H1 (cell line): ENCODE data around the gene OR6F1. TPM values are rescaled to one million over a fixed set of nuclear protein-coding genes. Genes with fewer than 3 reads are reported as not detected.

Experiments used
- CTCF ChIA-PET: fragments of 300-600 bp; sonication (Branson Sonifier 250); formaldehyde crosslinking; loops from one replicate; lab custom pipeline; 2021; ENCODE audit not compliant: partially characterized antibody; lab: Charles Lee
- POLR2A ChIA-PET: fragments of 300-600 bp; sonication (Branson Sonifier 250); formaldehyde crosslinking; loops from one replicate; lab custom pipeline; 2021; ENCODE audit warnings: inconsistent platforms; ENCODE audit not compliant: partially characterized antibody; lab: Charles Lee
- DNase-seq, 2 experiments: peaks; one replicate each; pipeline versions ENCODE4 v3.0.0 to v3.0.0-alpha.2; 2010 to 2022; ENCODE audit warnings: low spot score in 2 of 2, low read depth in 1 of 2, mixed read lengths in 1 of 2
- FAIRE-seq: peaks from 2 replicates; lab custom pipeline; 2011; peaks lifted over from hg19 to GRCh38; lab: Jason Lieb, UNC
- H2AFZ ChIP-seq: 2 replicates; pipeline ENCODE4 v1.8.1; 2012; ENCODE audit warnings: low read length, inconsistent platforms
- H2AK5ac ChIP-seq: 2 replicates; pipeline ENCODE4 v1.6.1; 2013; ENCODE audit warnings: low read depth, low read length
- H2BK120ac ChIP-seq: replicated peaks from 2 replicates; pipeline ENCODE3; 2013; ENCODE audit warnings: low read depth, low read length, inconsistent platforms
- H2BK12ac ChIP-seq: 2 replicates; pipeline ENCODE4 v1.6.1; 2013; ENCODE audit warnings: low read depth, low read length
- H2BK15ac ChIP-seq: 2 replicates; pipeline ENCODE4 v1.6.1; 2013; ENCODE audit warnings: low read length
- H2BK20ac ChIP-seq: 2 replicates; pipeline ENCODE4 v1.6.1; 2013; ENCODE audit warnings: low read length
- H2BK5ac ChIP-seq: 2 replicates; pipeline ENCODE4 v1.6.1; 2013; ENCODE audit warnings: low read depth, low read length
- H3K14ac ChIP-seq: 2 replicates; pipeline ENCODE4 v1.6.1; 2013; ENCODE audit warnings: inconsistent platforms; ENCODE audit not compliant: insufficient read length
- H3K18ac ChIP-seq: 2 replicates; pipeline ENCODE4 v1.6.1; 2013; ENCODE audit warnings: low read length; ENCODE audit errors: extremely low read depth
- H3K23ac ChIP-seq: 2 replicates; pipeline ENCODE4 v1.6.1; 2013; ENCODE audit warnings: inconsistent platforms; ENCODE audit not compliant: insufficient read length
- H3K23me2 ChIP-seq: 2 replicates; pipeline ENCODE4 v1.6.1; 2013; ENCODE audit warnings: low read depth, low read length
- H3K27ac ChIP-seq: 2 replicates; pipeline ENCODE4 v1.6.1; 2011; ENCODE audit warnings: low read depth, low read length, inconsistent platforms
- H3K27me3 ChIP-seq, 4 experiments: replicated peaks in 1 of 4; 1 replicate in 1 of 4; 2 replicates in 3 of 4; pipeline versions ENCODE4 v1.6.1 to v1.8.1; 2011 to 2013; ENCODE audit warnings: low read length in 3 of 4, mild to moderate bottlenecking in 3 of 4, inconsistent platforms in 2 of 4, mixed read lengths in 2 of 4, moderate library complexity in 1 of 4; ENCODE audit not compliant: control insufficient read depth in 3 of 4, insufficient read depth in 3 of 4; ENCODE audit errors: extremely low read depth in 1 of 4
- H3K36me3 ChIP-seq, 4 experiments: 2 replicates each; pipeline versions ENCODE4 v1.6.1 to v1.8.1; 2011 to 2013; ENCODE audit warnings: mild to moderate bottlenecking in 4 of 4, low read length in 3 of 4, moderate library complexity in 2 of 4, control low read depth in 1 of 4, inconsistent platforms in 1 of 4; ENCODE audit not compliant: insufficient read depth in 4 of 4, control insufficient read depth in 2 of 4
- H3K4ac ChIP-seq: replicated peaks from 2 replicates; pipeline ENCODE3; 2013; ENCODE audit warnings: low read length, low read depth, mixed read lengths, inconsistent platforms; ENCODE audit not compliant: insufficient read length
- H3K4me1 ChIP-seq, 4 experiments: replicated peaks in 1 of 4; 1 replicate in 1 of 4; 2 replicates in 3 of 4; pipeline versions ENCODE4 v1.6.1 to v1.8.1; 2011 to 2013; ENCODE audit warnings: low read length in 3 of 4, inconsistent platforms in 2 of 4, mixed read lengths in 1 of 4; ENCODE audit not compliant: insufficient read depth in 4 of 4, control insufficient read depth in 3 of 4
- H3K4me2 ChIP-seq, 2 experiments: 2 replicates each; pipeline versions ENCODE4 v1.6.1 to v1.8.1; 2011 to 2013; ENCODE audit warnings: low read depth in 2 of 2, low read length in 2 of 2, control low read depth in 1 of 2, inconsistent platforms in 1 of 2, mild to moderate bottlenecking in 1 of 2; ENCODE audit not compliant: insufficient read depth in 1 of 2
- H3K4me3 ChIP-seq, 4 experiments: fragments of 200-600, 300-600 bp in 1 of 4; sonication (generic), shearing (Covaris generic), sonication (Bioruptor Twin) in 1 of 4; 2 replicates each; pipeline versions ENCODE4 v1.5.1 to v1.8.1; 2011 to 2016; ENCODE audit warnings: low read length in 4 of 4, low read depth in 3 of 4, control low read depth in 2 of 4, inconsistent platforms in 2 of 4, mild to moderate bottlenecking in 2 of 4, mixed read lengths in 1 of 4, moderate library complexity in 1 of 4; ENCODE audit not compliant: insufficient read depth in 2 of 4; ENCODE audit errors: extremely low read depth in 1 of 4
- H3K56ac ChIP-seq: replicated peaks from 2 replicates; pipeline ENCODE3; 2013; ENCODE audit warnings: low read depth, mild to moderate bottlenecking, mixed read lengths, low read length, inconsistent platforms; ENCODE audit not compliant: insufficient read length
- H3K79me1 ChIP-seq: 2 replicates; pipeline ENCODE4 v1.6.1; 2013; ENCODE audit warnings: low read depth, low read length, control low read depth
- H3K79me2 ChIP-seq, 2 experiments: 2 replicates each; pipeline versions ENCODE4 v1.6.1 to v1.8.1; 2012 to 2013; ENCODE audit warnings: low read length in 2 of 2, mild to moderate bottlenecking in 2 of 2, inconsistent platforms in 1 of 2; ENCODE audit not compliant: insufficient read depth in 2 of 2, control insufficient read depth in 1 of 2
- H3K9ac ChIP-seq, 4 experiments: replicated peaks in 1 of 4; 1 replicate in 1 of 4; 2 replicates in 3 of 4; pipeline versions ENCODE4 v1.6.1 to v1.8.1; 2011 to 2013; ENCODE audit warnings: low read depth in 3 of 4, low read length in 3 of 4, control low read depth in 2 of 4, mild to moderate bottlenecking in 2 of 4, moderate library complexity in 2 of 4, inconsistent platforms in 1 of 4; ENCODE audit errors: extremely low read depth in 1 of 4
- H3K9me3 ChIP-seq, 2 experiments: 2 replicates each; pipeline versions ENCODE4 v1.6.1 to v1.8.1; 2012 to 2013; ENCODE audit warnings: mild to moderate bottlenecking in 2 of 2, moderate library complexity in 2 of 2, control low read depth in 1 of 2, inconsistent platforms in 1 of 2, low read depth in 1 of 2, low read length in 1 of 2, mixed read lengths in 1 of 2; ENCODE audit not compliant: insufficient read depth in 2 of 2
- H4K20me1 ChIP-seq, 2 experiments: replicated peaks in 1 of 2; 2 replicates each; pipeline versions ENCODE3 to v1.8.1; 2011 to 2013; ENCODE audit warnings: inconsistent platforms in 2 of 2, low read length in 2 of 2, mild to moderate bottlenecking in 1 of 2; ENCODE audit not compliant: insufficient read depth in 2 of 2, control insufficient read depth in 1 of 2
- H4K5ac ChIP-seq: 2 replicates; pipeline ENCODE4 v1.6.1; 2013; ENCODE audit warnings: low read length, low read depth, mixed read lengths, inconsistent platforms; ENCODE audit not compliant: insufficient read length
- H4K8ac ChIP-seq: 2 replicates; pipeline ENCODE4 v1.8.0; 2013; ENCODE audit warnings: mild to moderate bottlenecking, moderate library complexity, low read length, inconsistent platforms; ENCODE audit not compliant: insufficient read depth; ENCODE audit errors: extremely low read depth
- H4K91ac ChIP-seq: replicated peaks from 2 replicates; pipeline ENCODE3; 2013; ENCODE audit warnings: low read length, mixed read lengths, inconsistent platforms; ENCODE audit not compliant: insufficient read length
- BACH1 ChIP-seq: IDR thresholded peaks from 2 replicates; pipeline ENCODE4 v1.6.1; 2012; ENCODE audit warnings: low read length, improper control_type of control experiment
- CHD1 ChIP-seq: IDR thresholded peaks from 2 replicates; pipeline ENCODE4 v1.6.1; 2012; ENCODE audit warnings: low read depth, low read length, improper control_type of control experiment
- CTBP2 ChIP-seq: IDR thresholded peaks from 2 replicates; pipeline ENCODE4 v1.7.0; 2011; ENCODE audit warnings: borderline replicate concordance, mild to moderate bottlenecking, moderate library complexity, mixed read lengths, low read length; ENCODE audit not compliant: insufficient read depth, insufficient read length
- GTF2F1 ChIP-seq: IDR thresholded peaks from 2 replicates; pipeline ENCODE4 v1.6.1; 2012; ENCODE audit warnings: low read depth, low read length, improper control_type of control experiment, borderline replicate concordance
- HDAC6 ChIP-seq: IDR thresholded peaks from one replicate; pipeline ENCODE4 v1.7.1; 2012; ENCODE audit warnings: low read depth, mild to moderate bottlenecking, inconsistent platforms, low read length, moderate library complexity
- NANOG ChIP-seq: IDR thresholded peaks from 2 replicates; pipeline ENCODE4 v1.6.1; 2011; ENCODE audit warnings: low read length, low read depth, mild to moderate bottlenecking, inconsistent platforms; ENCODE audit not compliant: insufficient read depth, poor library complexity, severe bottlenecking
- POLR2A ChIP-seq, 2 experiments: IDR thresholded peaks; 1 replicate in 1 of 2; 2 replicates in 1 of 2; pipeline ENCODE4 v1.6.1; 2011; ENCODE audit warnings: low read depth in 2 of 2, low read length in 2 of 2, mild to moderate bottlenecking in 2 of 2; ENCODE audit errors: control extremely low read depth in 1 of 2
- RBBP5 ChIP-seq: IDR thresholded peaks from 2 replicates; pipeline ENCODE4 v1.7.1; 2012; ENCODE audit warnings: low read depth, mild to moderate bottlenecking, inconsistent platforms, low read length, moderate library complexity, borderline replicate concordance
- SP2 ChIP-seq: IDR thresholded peaks from 2 replicates; pipeline ENCODE4 v1.6.1; 2012; ENCODE audit warnings: mild to moderate bottlenecking, low read length, inconsistent platforms
- TBP ChIP-seq: IDR thresholded peaks from 2 replicates; pipeline ENCODE4 v1.6.1; 2011; ENCODE audit warnings: low read depth, low read length, improper control_type of control experiment
- YY1 ChIP-seq: IDR thresholded peaks from 2 replicates; pipeline ENCODE4 v1.6.1; 2011; ENCODE audit warnings: low read depth, mild to moderate bottlenecking, low read length
- WGBS, 2 experiments: shearing (Covaris generic) in 1 of 2; methylation state at CpG; one replicate each; pipeline versions ENCODE4 v1.1.6 to v1.1.7; 2013 to 2015; ENCODE audit warnings: low lambda C conversion rate in 2 of 2, mixed read lengths in 2 of 2, inconsistent platforms in 1 of 2, low coverage in 1 of 2, missing lambda C conversion rate in 1 of 2; ENCODE audit not compliant: insufficient replicate concordance in 2 of 2, insufficient coverage in 1 of 2, insufficient read length in 1 of 2; ENCODE audit errors: extremely low coverage in 1 of 2, missing lambda C conversion rate in 1 of 2; 5-methylcytosine and 5-hydroxymethylcytosine counted together
- polyA plus RNA-seq, 7 experiments: library from polyadenylated mRNA; depleted of rRNA in 3 of 7; stranded (reverse) in 5 of 7; unstranded in 2 of 7; fragments of >200 nt in 5 of 7; fragments of 200-250 nt in 2 of 7; gene quantifications; 1 replicate in 5 of 7; 2 replicates in 1 of 7; 4 replicates in 1 of 7; pipeline versions ENCODE4 v1.2.1 to v1.2.3, GENCODE V29; 2011 to 2013; ENCODE audit warnings: missing spikeins in 2 of 7, mixed read lengths in 2 of 7
- total RNA-seq: library from RNA; stranded (reverse); fragmentation: NEBNext Ultra II Directional; extraction: Animal tissue kit (Norgen Biotek cat#: 25700); gene quantifications from 2 replicates; pipeline ENCODE4 v1.2.1, GENCODE V29; 2021
- TF ChIP-seq, protein P1 (sequence below): IDR thresholded peaks from 2 replicates; pipeline ENCODE4 v1.6.1; 2012; ENCODE audit warnings: low read length, inconsistent platforms
- TF ChIP-seq, protein P2 (sequence below): IDR thresholded peaks from 2 replicates; pipeline ENCODE4 v1.6.1; 2012; ENCODE audit warnings: inconsistent platforms

OR6F1 gene
- total and polyA plus RNA-seq, 2 of the 8 experiments (the other 6 are each of a cell fraction or from before 2014, with no cell fraction given): not detected

GRCh38 chr1:247747616-247748015, 31.2 kb upstream of the OR6F1 start:
- no peak overlapping the region for H4K8ac ChIP-seq
- no peak overlapping the region for H2BK12ac ChIP-seq
- H3K4me3 ChIP-seq: no peak overlapping the region
- ChIA-PET CTCF (no interaction called here), POLR2A (no interaction called here)
- H3K56ac ChIP-seq: no peak overlapping the region
- H3K4ac ChIP-seq: no peak overlapping the region
- H3K27me3 ChIP-seq: no peaks in the 10 kb centered on the region
- no peaks in the 10 kb centered on the region for H3K36me3 ChIP-seq
- H4K20me1 ChIP-seq: no peaks in the 10 kb centered on the region
- no peak overlapping the region for H2AFZ ChIP-seq
- H2BK120ac ChIP-seq: no peak overlapping the region
- FAIRE-seq (no peak), DNase-seq (no peak)
- no peaks in the 10 kb centered on the region for H3K79me1 ChIP-seq
- H2BK15ac ChIP-seq: no peak overlapping the region
- no peak overlapping the region for H3K23ac ChIP-seq
- H2AK5ac ChIP-seq: no peak overlapping the region
- no peak overlapping the region for H2BK5ac ChIP-seq
- peaks cover 53 to 62% of the 10 kb centered on the region in 2 experiments for H3K9me3 ChIP-seq
- no peak overlapping the region for H4K5ac ChIP-seq
- no peak overlapping the region for H4K91ac ChIP-seq
- H3K23me2 ChIP-seq: no peaks in the 10 kb centered on the region
- H3K79me2 ChIP-seq: no peaks in the 10 kb centered on the region
- no peak overlapping the region for H2BK20ac ChIP-seq
- WGBS, 2 experiments: 92% methylated on average over 7 of the region's 7 CpGs; no CpG with 5 or more reads in 1 of the 2 experiments
- H3K9ac ChIP-seq: no peak overlapping the region
- no peak overlapping the region for H3K14ac ChIP-seq
- no peak overlapping the region for H3K4me2 ChIP-seq
- no peaks in the 10 kb centered on the region for H3K4me1 ChIP-seq
- no peak overlapping the region for H3K18ac ChIP-seq
- no peak overlapping the region for H3K27ac ChIP-seq
- TF ChIP-seq, protein P1, sequence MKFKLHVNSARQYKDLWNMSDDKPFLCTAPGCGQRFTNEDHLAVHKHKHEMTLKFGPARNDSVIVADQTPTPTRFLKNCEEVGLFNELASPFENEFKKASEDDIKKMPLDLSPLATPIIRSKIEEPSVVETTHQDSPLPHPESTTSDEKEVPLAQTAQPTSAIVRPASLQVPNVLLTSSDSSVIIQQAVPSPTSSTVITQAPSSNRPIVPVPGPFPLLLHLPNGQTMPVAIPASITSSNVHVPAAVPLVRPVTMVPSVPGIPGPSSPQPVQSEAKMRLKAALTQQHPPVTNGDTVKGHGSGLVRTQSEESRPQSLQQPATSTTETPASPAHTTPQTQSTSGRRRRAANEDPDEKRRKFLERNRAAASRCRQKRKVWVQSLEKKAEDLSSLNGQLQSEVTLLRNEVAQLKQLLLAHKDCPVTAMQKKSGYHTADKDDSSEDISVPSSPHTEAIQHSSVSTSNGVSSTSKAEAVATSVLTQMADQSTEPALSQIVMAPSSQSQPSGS: no peak
- TF ChIP-seq CHD1: no peak
- TF ChIP-seq HDAC6: no peak
- no peak for TF ChIP-seq SP2
- TF ChIP-seq NANOG: no peak
- no peak for TF ChIP-seq POLR2A (IDR thresholded peaks at IDR 0.05; ENCODE audit: control extremely low read depth in 1 of 2, low read depth in 2 of 2, low read length in 2 of 2)
- TF ChIP-seq CTBP2: no peak
- TF ChIP-seq BACH1: no peak
- TF ChIP-seq, protein P2, sequence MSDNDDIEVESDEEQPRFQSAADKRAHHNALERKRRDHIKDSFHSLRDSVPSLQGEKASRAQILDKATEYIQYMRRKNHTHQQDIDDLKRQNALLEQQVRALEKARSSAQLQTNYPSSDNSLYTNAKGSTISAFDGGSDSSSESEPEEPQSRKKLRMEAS: no peak
- TF ChIP-seq RBBP5: no peak
- TF ChIP-seq YY1: no peak
- TF ChIP-seq GTF2F1: no peak
- TF ChIP-seq TBP: no peak
